ENCODE results near the gene TRMT11. TPM values are rescaled to one million over a fixed set of nuclear protein-coding genes. Genes with fewer than 3 reads are reported as not detected.
"Not testable (repeated sequence)": the region's sequence is repeated elsewhere in the genome, so short reads cannot be mapped to it uniquely, and the experiment has no call there.

The TRMT11 gene
- total RNA-seq, 1 donor from 2014 or later = 15.4 TPM

DNA sequence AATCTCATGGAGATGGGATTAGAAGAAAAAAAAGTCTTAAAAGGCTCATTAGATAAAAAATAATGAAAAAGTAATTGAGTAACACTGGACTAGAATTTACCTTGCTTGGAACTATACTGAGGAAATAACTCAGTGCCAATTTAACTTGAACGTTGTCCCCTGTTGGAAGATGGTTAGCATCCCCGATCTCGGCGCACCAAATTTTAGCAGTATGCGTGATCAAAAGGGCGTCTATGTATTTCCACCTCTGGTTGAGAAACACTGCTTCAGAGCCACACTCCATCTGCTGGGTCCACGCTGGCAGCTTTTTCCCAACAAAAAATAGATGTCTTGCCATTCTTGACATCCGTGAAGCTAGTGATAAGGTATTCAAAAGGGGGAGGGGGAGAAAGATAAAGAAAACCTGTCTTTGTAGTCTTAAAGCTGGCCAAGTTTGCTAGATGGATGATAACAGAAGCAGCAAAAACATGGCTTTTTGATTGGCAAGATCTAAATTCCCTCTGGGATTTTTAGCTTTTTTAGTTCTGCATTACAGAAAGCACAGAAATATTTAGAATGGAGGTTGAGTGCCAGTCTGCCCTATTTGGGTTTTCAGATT is 23.3 kb upstream of the TRMT11 start:
- H3K27me3 Mint-ChIP-seq (ENCODE audit: low read depth) = no peaks in the 10 kb centered on the region
- no peak for TF ChIP-seq CTCF (IDR thresholded peaks at IDR 0.05)
- H3K9me3 Mint-ChIP-seq (ENCODE audit: low read depth) = no peaks in the 10 kb centered on the region
- H3K4me3 Mint-ChIP-seq (ENCODE audit: unreplicated experiment) = no peak overlapping the region
- peaks cover 5% of the 10 kb centered on the region for H3K4me1 Mint-ChIP-seq (ENCODE audit: low read depth)
- no peak for DNase-seq (ENCODE audit: low spot score)
- H3K27ac Mint-ChIP-seq (ENCODE audit: unreplicated experiment) = no peak overlapping the region
- H3K36me3 Mint-ChIP-seq (ENCODE audit: low read depth) = peaks cover 4% of the 10 kb centered on the region

- Mint-ChIP-seq H3K27ac (ENCODE audit: unreplicated experiment) (no peak overlapping the region), H3K27me3 (ENCODE audit: low read depth) (no peaks in the 10 kb centered on the region)
Observed at GRCh38 chr6:125963817-125964216, 22.5 kb upstream of the TRMT11 start.

DNA sequence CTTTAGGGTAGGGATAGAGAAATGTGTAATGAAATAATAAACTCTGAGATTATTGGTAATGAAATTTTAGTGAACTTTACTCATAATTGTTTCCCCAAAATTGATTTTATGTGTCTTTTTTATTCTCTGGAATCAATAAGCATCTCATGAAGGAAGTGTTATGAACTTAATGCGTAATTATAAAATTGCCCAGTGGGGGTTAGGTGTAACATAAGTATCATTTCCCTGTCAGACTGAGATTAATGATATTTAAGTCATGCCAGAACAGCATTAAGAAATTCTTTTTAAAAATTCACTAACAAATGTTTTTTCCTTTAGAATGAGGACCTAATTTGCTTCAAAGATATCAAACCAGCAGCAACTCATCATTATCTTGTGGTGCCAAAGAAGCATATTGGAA is 19.8 kb upstream of the TRMT11 start:
- Mint-ChIP-seq H3K9me3 (ENCODE audit: low read depth) (no peaks in the 10 kb centered on the region), H3K36me3 (ENCODE audit: low read depth) (peaks cover 12% of the 10 kb centered on the region), H3K27ac (ENCODE audit: unreplicated experiment) (no peak overlapping the region), H3K27me3 (ENCODE audit: low read depth) (no peaks in the 10 kb centered on the region), H3K4me3 (ENCODE audit: unreplicated experiment) (no peak overlapping the region), H3K4me1 (ENCODE audit: low read depth) (peaks cover 5% of the 10 kb centered on the region)
- DNase-seq (ENCODE audit: low spot score) = no peak
- no peak for TF ChIP-seq CTCF (IDR thresholded peaks at IDR 0.05)

More at GRCh38 chr6:125963817-125964216, 22.5 kb upstream of the TRMT11 start:
- no peak for DNase-seq (ENCODE audit: low spot score)
- H3K4me3 Mint-ChIP-seq (ENCODE audit: unreplicated experiment) = no peak overlapping the region
- TF ChIP-seq CTCF (IDR thresholded peaks at IDR 0.05) = no peak
- peaks cover 5% of the 10 kb centered on the region for H3K4me1 Mint-ChIP-seq (ENCODE audit: low read depth)
- no peaks in the 10 kb centered on the region for H3K9me3 Mint-ChIP-seq (ENCODE audit: low read depth)
- H3K36me3 Mint-ChIP-seq (ENCODE audit: low read depth) = peaks cover 10% of the 10 kb centered on the region

DNA sequence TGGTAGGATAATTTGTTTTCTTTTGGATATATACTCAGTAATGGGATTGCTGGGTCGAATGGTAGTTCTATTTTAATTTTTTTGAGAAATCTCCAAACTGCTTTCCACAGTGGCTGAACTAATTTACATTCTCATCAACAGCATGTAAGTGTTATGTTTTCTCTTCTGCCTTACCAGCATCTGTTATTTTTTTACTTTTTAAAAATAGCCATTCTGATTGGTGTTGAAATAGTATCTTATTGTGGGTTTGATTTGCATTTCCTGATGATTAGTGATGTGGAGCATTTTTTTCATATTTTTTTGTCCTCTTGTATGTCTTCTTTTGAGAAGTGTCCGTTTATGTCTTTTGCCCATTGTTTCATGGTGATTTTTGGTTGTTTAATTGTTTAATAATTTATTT is 17.8 kb upstream of the TRMT11 start:
- Mint-ChIP-seq H3K27me3 (ENCODE audit: low read depth) (no peaks in the 10 kb centered on the region), H3K4me1 (ENCODE audit: low read depth) (peaks cover 1% of the 10 kb centered on the region), H3K4me3 (ENCODE audit: unreplicated experiment) (no peak overlapping the region), H3K9me3 (ENCODE audit: low read depth) (no peaks in the 10 kb centered on the region), H3K27ac (ENCODE audit: unreplicated experiment) (no peak overlapping the region), H3K36me3 (ENCODE audit: low read depth) (peaks cover 15% of the 10 kb centered on the region)
- no peak for TF ChIP-seq CTCF (IDR thresholded peaks at IDR 0.05)
- no peak for DNase-seq (ENCODE audit: low spot score)

DNA sequence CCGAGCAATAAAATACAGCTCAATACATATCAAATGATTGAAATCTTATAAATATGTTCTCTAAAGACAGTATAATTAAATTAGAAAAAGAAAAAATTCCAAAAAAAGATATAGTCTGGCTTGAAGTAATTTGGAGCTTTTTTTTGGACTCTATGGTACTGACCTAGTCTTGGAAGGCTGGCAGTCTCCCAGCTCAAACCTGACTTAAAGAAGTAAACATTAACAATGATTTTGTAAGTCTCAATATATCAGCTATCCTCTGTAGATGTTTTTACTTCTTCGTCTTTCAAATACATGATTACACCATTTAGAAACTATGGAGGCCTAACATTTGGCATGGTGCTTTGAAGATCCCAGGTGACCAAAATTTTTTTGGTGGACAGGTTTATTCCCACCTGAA is 15.6 kb upstream of the TRMT11 start:
- H3K27me3 Mint-ChIP-seq (ENCODE audit: low read depth) = no peaks in the 10 kb centered on the region
- no peaks in the 10 kb centered on the region for H3K9me3 Mint-ChIP-seq (ENCODE audit: low read depth)
- peaks cover 15% of the 10 kb centered on the region for H3K36me3 Mint-ChIP-seq (ENCODE audit: low read depth)
- H3K27ac Mint-ChIP-seq (ENCODE audit: unreplicated experiment) = no peak overlapping the region
- peaks cover 11% of the 10 kb centered on the region for H3K4me1 Mint-ChIP-seq (ENCODE audit: low read depth)
- H3K4me3 Mint-ChIP-seq (ENCODE audit: unreplicated experiment) = no peak overlapping the region
- no peak for TF ChIP-seq CTCF (IDR thresholded peaks at IDR 0.05)
- DNase-seq (ENCODE audit: low spot score) = no peak

DNA sequence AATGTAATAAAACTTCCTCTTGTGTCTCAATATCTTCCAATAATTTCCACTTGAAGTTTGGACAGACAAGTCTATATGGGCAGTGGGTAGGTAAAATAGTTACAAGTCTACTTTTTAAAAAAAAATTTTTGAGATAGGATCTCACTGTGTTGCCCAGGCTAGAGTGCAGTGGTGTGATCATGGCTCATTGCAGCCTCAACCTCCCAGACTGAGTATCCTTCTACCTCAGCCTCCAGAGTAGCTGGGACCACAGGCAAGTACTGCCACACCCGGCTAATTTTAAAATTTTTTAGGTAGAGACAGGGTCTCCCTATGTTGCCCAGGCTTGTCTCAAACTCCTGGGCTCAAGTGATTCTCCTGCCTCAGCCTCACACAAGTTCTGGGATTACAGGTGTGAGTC is 13.9 kb upstream of the TRMT11 start:
- H3K27me3 Mint-ChIP-seq (ENCODE audit: low read depth); H3K9me3 Mint-ChIP-seq (ENCODE audit: low read depth); DNase-seq (ENCODE audit: low spot score); H3K27ac Mint-ChIP-seq (ENCODE audit: unreplicated experiment); H3K4me3 Mint-ChIP-seq (ENCODE audit: unreplicated experiment): not testable (repeated sequence)
- H3K4me1 Mint-ChIP-seq (ENCODE audit: low read depth) = peaks cover 11% of the 10 kb centered on the region
- peaks cover 14% of the 10 kb centered on the region for H3K36me3 Mint-ChIP-seq (ENCODE audit: low read depth)

Data from chondrocyte (in vitro differentiated cells).